GM18526 (cell line): ENCODE results near the gene ZFYVE9.

Source experiments
- POLR2A ChIP-seq: IDR thresholded peaks from 3 replicates; pipeline ENCODE4 v1.6.1; 2011; ENCODE audit not compliant: insufficient read length; ENCODE audit errors: extremely low read depth

The ZFYVE9 gene

DNA sequence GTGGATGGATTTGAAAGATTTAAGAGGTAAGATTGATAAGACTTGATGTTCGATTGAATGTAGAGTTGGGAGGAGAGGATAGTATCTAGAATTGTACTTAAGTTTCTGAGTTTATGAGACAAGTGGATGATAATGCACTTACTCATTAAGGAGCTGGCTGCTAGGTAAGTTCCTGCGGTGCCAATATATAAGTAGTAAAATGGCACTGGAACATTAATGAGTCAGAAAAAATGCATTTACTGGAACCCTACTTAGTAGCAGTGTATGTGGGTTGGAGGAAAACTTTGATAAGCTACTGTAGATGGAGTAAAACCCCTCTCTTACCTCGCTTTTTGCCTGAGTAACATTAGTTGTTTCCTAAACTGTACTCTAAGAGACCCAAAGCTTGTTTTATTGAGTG, 68.2 kb downstream of the ZFYVE9 start:
- TF ChIP-seq POLR2A = no peak

DNA sequence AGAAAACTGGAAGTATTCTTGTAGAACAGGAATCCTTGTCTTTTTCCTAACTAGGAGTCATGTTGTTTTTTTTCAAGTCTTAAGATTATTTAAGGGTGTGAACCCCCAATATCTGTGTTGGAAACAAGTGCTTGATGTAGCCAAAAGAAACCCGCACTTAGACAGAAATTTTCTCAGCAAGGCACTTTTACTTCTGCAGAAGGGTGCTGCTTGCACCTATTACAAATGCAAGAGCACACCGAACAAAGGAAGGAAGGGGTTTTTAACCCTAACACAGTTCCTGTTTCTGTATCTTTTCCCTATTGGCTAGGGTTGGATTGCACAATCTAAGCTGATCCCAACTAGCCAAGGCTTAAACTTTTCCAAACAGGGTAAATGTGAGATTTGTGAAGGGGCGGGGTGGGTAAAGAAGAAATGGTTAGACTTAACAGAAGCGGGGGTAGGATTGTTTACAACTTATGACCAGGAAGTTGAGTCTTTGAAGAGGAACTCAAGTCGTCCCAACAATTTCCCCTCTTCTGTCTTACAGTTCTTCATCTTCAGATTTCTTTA, 75.1 kb downstream of the ZFYVE9 start:
- no peak for TF ChIP-seq POLR2A

DNA sequence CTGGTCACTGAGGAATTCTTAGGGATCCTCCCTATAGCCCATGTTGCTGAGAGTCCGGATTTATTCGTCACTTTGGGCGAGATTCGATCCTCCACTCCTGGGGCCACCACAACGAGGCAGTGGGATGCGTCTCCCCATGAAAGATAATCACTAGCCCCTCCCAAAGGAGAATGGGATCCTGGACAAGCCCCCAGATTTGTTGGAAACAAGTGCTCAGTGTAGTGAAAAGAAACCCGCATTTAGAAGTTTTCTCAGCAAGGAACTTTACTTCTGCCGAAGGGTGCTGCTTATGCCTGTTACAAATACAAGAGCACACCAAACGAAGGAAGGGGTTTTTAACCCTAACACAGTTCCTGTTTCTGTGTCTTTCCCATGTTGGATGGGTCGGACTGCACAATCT, 83.3 kb downstream of the ZFYVE9 start:
- no peak for TF ChIP-seq POLR2A

DNA sequence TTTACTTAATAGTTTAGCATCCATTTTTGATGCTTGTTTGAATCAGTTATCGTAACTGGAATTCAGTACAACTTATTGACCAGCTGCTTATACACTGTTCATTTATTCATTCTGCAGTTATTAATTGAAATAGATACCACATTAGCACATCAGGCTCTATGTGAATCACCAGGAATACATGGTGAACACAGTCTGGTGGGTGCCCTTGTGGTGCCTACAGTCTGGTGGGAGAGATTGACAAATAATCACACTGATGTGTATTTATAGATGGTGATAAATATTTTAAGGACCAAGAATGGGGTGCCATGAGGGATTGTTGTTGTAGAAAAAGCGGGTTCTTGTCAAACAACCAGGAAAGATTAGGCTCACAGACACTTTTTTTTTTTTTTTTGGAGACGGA, 87.6 kb downstream of the ZFYVE9 start:
- TF ChIP-seq POLR2A = no peak

DNA sequence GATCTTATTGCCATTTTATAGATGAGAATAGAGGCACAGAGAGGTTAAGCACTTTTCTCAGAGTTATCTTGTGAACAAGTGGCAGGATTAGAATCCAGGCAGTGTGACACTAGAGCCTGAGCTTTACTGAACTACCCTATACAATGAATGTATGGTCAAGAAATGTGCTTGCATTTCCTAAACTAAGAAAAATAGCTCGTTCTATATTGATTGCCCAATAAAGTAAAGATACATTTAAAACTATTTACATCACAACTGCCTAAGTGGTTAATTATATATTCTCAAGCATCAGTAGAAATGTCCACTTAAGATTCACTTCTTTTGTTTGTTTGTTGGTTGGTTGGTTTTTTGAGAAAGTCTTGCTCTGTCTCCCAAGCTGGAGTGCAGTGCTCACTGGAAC, 91.6 kb downstream of the ZFYVE9 start:
- TF ChIP-seq POLR2A = no peak

DNA sequence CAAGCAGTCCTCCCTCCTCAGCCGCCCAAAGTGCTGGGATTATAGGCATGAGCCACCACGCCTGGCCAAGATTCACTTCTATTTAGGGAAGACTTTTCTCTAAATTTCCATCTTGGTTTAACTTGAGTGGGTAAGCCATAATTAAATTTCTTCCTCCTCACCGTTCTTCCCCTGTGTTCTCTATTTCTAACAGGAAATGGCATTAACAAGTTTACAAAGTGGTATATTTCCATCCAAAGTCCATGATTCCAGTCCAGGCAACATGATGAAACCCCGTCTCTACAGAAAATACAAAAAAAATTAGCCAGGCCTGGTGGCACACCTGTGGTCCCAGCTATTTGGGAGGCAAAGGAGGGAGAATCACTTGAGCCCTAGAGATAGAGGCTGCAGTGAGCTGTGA, 92.1 kb downstream of the ZFYVE9 start:
- TF ChIP-seq POLR2A = no peak

DNA sequence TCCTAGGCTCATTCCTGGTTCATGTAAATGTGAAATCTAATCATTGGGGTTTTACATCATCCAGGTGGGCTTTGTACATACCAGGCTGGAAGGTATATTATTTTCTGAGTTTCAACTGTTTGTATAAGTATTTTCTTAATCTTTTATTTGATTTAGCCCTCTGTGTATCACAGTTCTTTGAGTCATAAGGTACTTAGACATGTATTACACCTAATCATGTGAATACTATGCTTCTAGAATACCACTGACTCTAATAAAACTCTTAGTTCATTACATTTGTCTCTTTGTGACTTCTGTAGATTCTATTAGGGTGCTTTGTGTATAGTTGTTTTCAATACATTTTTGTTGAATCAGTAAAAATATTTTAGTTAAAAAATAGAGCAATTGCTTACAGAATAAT, 92.8 kb downstream of the ZFYVE9 start:
- no peak for TF ChIP-seq POLR2A

DNA sequence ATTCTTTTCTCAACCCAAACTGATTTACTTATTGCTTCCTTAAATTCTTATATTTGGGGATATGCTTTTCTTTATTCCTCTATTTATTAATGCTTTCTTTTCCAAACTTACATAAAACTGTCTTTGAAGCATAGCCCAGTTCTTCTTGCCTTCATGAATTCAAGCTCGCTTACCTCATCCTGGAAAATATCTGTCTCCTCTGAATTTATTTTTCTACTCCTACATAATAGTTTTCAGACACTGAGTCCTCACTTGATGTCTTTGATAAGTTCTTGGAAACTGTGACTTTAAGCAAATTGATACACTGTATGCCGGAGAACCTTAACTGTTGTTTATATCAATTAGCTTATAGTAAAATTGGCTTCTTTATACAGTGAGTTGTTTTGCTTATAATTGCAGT, 93.8 kb downstream of the ZFYVE9 start:
- TF ChIP-seq POLR2A = no peak

DNA sequence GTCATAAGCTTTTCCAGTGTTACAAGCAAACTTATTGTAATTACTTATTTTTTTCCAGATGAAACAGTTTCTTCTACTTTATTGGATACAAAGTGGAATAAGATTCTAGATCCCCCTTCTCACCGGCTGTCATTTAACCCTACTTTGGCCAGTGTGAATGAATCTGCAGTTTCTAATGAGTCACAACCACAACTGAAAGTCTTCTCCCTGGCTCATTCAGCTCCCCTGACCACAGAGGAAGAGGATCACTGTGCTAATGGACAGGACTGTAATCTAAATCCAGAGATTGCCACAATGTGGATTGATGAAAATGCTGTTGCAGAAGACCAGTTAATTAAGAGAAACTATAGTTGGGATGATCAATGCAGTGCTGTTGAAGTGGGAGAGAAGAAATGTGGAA, 95.5 kb downstream of the ZFYVE9 start:
- TF ChIP-seq POLR2A = no peak

DNA sequence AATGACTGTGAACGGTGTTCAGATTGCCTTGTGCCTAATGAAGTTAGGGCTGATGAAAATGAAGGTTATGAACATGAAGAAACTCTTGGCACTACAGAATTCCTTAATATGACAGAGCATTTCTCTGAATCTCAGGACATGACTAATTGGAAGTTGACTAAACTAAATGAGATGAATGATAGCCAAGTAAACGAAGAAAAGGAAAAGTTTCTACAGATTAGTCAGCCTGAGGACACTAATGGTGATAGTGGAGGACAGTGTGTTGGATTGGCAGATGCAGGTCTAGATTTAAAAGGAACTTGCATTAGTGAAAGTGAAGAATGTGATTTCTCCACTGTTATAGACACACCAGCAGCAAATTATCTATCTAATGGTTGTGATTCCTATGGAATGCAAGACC, 96.6 kb downstream of the ZFYVE9 start:
- TF ChIP-seq POLR2A = no peak

DNA sequence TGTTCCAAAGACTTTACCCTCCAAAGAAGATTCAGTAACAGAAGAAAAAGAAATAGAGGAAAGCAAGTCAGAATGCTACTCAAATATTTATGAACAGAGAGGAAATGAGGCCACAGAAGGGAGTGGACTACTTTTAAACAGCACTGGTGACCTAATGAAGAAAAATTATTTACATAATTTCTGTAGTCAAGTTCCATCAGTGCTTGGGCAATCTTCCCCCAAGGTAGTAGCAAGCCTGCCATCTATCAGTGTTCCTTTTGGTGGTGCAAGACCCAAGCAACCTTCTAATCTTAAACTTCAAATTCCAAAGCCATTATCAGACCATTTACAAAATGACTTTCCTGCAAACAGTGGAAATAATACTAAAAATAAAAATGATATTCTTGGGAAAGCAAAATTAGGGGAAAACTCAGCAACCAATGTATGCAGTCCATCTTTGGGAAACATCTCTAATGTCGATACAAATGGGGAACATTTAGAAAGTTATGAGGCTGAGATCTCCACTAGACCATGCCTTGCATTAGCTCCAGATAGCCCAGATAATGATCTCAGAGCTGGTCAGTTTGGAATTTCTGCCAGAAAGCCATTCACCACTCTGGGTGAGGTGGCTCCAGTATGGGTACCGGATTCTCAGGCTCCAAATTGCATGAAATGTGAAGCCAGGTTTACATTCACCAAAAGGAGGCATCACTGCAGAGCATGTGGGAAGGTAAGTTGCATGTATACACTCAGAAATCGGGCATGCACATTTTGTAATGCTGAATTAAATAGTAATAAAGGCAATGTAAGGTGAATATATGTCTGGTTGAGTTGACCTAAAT, 97.2 kb downstream of the ZFYVE9 start:
- TF ChIP-seq POLR2A = no peak

DNA sequence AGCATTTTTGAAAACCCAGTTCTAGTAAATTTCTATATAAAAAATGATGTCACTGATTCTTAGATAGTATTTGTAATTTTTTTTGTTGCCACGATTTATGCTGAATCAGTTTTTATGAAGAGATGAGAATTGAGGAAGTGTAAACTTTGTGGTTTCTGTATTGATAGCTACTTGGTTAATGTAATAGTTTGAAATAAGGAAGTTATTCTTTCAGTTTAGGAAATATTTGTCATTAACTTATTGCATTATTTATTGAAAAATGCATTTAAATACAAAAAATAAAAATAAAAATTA, 97.8 kb downstream of the ZFYVE9 start:
- no peak for TF ChIP-seq POLR2A

DNA sequence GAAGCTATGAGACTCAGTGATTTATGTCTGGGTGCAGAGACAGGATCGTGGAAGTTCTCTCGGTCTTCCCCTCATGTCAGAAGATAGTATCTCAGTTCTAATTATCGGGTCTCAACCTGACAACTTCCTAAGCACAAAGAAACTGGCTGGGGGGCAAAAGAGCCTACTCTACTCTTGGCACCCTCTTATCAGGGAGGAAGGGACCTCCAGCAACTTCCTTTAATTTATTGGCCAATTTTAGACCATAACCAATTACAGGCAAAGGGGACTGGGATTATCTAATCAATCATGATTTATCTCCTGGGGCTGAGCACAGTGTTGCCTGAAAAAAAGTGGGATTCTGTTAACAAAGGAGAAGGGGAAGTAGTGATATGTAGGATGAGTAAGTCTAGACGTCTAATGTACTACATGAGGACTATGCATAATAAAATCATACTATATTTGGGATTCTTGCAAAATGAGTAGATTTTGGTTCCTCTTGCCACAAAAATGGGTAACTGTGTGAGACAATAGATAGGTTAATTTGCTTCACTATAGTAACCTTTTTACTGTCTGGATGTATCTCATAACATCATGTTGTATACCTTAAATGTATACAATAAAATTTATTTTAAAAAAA, 98.8 kb downstream of the ZFYVE9 start:
- no peak for TF ChIP-seq POLR2A

DNA sequence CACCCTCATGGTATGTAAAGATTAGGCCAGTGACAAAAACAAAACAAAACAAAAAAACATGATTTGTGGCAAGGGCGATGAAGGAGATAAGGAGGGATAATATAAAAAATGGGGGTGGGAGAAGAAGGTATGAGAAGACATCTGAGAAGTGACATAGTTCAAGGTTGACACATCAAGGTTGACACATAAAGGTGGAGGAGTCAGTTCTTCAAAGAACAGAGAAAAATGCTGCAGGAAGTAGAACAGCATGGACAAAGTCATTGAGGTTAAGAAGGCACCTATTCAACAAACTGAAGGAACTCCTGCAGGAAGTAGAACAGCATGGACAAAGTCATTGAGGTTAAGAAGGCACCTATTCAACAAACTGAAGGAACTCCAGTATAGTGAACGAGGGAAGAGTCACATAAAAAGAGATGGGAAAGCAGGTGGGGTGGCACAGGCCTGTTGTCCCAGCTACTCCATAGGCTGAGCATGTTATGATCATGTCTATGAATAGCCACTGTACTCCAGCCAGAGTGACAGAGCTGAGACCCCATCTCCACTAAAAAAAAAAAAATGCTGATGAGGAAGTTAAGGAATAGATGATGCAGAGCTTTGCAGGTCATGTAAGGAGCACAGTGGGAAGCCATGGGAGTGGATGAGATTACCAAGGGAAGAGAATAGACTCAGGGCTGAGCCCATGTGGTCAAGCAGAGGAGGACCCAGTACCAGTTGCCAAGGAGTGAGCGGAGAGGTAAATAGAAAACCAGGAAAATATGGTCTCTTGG, 101.5 kb downstream of the ZFYVE9 start:
- no peak for TF ChIP-seq POLR2A

DNA sequence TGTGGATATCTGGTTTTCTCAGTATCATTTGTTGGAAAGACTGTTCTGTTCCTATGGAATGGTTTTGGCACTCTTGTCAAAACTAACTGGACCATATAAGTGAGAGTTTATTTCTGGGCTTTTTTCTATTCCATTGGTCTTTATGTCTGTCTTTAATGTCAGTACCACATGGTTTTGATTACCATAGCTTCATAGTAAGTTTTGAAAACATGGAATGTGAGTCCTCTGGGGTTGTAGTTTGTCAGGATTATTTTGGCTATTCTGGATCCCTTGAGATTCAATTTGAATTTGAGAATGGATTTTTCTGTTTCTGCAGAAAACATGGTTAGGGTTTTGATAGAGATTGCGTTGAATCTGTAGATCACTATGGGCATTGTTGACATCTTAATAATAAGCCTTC, 107.9 kb downstream of the ZFYVE9 start:
- no peak for TF ChIP-seq POLR2A

DNA sequence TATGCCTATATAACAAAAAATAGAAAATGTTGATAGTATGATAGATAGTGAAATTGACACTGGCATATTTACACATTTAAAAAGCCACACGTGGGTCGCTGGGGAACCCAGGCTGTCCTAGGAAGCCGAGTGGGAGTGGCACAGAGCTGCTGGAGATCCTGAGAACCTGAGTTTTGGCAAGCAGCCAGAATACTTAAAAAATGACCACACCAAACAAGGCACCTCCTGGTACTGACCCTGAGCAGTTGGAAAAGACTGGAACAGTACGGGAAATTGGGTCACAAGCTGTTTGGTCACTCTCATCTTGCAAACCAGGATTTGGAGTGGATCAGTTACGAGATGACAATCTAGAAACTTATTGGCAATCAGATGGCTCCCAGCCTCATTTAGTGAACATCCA, 111.5 kb downstream of the ZFYVE9 start:
- TF ChIP-seq POLR2A = no peak

DNA sequence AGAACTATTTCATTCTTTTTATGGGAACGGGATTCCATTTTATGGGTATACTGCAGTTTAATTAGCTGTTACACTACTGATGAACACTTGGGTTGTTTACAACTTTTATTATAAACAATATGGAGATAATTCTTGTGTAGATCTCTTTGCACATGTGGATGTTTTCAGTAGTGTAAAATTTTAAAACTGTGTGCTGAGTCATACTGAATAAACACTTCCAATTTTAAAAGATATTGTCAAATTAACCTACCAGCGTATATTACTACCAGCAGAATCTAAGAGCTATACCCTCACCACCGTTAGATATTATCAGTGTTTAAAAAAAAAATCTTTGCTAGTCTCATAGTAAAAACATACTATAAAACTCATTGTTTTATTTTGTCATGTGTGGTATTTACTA, 118.0 kb downstream of the ZFYVE9 start:
- no peak for TF ChIP-seq POLR2A
